ENCODE data around the gene TSC2.

DNA sequence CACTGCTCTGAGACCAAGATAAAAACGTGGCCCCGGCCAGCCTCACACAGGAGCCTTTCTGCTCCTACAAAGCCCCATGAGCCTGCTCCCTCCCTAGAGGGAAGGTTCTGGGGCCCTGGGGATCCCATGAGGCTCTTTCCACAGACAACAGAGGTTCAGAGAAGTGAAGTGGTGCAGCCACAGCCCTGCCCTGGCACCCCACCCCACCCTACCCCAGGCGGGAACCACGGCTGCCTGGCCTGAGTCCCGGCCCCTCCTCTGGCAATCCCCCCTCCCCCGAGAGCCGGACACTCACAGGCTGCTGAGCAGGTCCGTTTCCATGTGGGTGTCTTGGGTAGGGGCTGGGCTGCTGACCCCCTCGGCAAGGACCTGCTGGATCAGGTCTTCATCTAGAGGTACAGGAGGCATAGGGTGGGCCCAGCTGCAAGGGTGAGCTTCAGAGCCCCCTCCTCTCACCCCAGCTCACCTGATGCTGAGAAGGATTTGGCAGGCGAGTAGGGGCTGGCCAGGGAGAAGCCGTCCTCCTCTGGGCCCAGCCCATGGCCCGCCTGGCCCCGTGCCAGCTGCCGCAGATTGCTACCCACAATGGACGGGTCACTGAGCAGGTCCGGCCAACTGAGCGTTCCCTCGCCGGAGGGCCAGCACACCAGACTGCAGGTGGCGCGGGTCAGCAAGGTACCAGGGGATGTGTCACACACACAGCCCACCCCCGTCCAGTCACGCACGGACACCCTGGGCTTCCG lies 49.2 kb downstream of the TSC2 start:
- TF ChIP-seq, protein P1, sequence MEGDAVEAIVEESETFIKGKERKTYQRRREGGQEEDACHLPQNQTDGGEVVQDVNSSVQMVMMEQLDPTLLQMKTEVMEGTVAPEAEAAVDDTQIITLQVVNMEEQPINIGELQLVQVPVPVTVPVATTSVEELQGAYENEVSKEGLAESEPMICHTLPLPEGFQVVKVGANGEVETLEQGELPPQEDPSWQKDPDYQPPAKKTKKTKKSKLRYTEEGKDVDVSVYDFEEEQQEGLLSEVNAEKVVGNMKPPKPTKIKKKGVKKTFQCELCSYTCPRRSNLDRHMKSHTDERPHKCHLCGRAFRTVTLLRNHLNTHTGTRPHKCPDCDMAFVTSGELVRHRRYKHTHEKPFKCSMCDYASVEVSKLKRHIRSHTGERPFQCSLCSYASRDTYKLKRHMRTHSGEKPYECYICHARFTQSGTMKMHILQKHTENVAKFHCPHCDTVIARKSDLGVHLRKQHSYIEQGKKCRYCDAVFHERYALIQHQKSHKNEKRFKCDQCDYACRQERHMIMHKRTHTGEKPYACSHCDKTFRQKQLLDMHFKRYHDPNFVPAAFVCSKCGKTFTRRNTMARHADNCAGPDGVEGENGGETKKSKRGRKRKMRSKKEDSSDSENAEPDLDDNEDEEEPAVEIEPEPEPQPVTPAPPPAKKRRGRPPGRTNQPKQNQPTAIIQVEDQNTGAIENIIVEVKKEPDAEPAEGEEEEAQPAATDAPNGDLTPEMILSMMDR (IDR thresholded peaks at IDR 0.05): no peak
- TF ChIP-seq POLR2AphosphoS5 (IDR thresholded peaks at IDR 0.05) (no peak), POLR2A (IDR thresholded peaks at IDR 0.05) (no peak)

All from breast epithelium (tissue), 3 donors.